Measurements from ENCODE around the gene CIPC.

The CIPC gene

DNA sequence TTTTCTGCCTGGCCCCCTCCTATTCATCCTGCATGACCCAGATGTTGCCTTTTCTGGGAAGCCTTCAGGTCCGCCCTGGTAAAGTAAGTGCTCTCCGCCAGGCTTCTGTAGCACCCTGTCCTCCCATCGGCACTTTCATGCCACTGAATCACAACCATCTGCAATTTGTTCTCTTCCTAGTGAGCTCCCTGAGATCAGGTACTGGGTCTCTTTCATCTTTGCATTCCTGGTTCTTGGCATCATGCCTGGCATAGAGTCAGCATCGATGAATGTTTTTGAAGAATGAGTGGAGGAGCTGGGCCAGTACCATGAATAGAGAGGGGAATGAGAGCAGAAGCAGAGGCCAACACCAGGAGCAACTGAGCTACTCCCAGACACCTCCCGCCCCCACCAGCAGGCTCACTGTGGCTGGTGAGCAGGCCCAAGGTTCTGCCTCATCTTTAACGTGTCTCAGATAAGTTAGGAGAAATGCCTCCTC is 30.4 kb downstream of the CIPC start:
- no peak for DNase-seq

GRCh38 chr14:77130386-77130785 is 32.3 kb downstream of the CIPC start:
- no peak for DNase-seq

DNA sequence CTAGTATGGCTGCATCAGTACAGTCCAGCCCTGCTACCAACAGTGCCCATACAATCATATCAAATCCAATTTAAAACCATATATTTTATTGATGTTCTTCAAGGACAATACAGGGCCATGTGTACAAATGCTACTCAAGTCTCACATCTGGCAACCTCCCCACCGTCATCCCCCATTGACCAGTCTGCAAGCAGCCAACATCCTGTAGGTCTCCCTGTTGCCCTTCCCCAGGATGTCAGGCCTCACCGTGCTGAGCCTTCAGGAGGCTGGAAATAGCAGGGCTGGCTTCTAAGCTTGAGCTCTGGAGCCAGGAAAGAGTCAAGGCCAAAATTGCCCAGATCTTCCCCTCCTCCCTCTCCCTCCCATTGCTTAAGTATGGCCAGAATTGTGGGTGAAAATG is 33.1 kb downstream of the CIPC start:
- no peak for DNase-seq

- no peak for DNase-seq
Measured at GRCh38 chr14:77131871-77132486, 33.9 kb downstream of the CIPC start.

- no peak for DNase-seq
Measured at GRCh38 chr14:77133720-77134338, 35.8 kb downstream of the CIPC start.

GRCh38 chr14:77139022-77139421 is 41.0 kb downstream of the CIPC start:
- no peak for DNase-seq

DNA sequence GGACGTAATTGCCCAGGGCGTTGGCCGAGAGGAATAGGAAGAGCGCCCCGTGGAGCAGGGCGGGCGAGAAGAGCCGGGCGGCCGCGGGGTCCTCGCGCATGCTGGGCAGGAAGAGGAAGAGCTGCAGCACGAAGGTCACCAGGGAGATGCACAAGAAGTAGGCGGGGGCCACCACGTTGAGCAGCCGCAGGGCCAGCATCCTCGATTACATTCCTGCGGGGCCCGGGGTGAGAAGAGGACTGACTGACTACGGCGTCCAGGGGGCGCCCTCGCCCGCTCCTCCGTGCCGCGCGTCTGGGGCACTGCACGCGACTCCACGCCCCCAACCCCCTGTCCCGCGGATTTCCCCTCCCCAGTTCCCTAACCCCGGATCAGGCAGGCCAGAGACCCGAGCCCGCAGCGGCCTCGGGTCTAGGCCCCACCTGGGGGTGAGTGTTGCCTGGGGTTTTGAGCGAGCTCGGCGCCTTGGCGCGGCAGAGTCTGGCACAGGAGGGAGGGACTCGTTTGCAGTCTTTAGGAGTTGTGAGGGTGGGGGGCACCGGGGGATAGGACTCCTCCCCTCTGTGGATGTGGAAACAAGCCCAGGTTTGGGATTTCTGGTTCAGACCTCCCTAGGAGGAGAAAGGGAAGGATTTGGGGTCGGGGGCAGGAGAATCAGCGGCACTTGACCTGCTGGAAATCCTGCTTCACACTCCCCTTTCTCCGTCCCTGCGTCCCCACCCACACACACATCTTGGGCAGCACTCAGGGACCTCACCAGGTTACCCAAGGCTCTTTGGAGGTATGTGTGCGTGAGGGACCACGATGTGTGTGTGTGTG is 41.7 kb downstream of the CIPC start:
- peak; percentile 44 for DNase-seq

GRCh38 chr14:77140359-77141213 is 42.5 kb downstream of the CIPC start:
- DNase-seq, result no peak

DNA sequence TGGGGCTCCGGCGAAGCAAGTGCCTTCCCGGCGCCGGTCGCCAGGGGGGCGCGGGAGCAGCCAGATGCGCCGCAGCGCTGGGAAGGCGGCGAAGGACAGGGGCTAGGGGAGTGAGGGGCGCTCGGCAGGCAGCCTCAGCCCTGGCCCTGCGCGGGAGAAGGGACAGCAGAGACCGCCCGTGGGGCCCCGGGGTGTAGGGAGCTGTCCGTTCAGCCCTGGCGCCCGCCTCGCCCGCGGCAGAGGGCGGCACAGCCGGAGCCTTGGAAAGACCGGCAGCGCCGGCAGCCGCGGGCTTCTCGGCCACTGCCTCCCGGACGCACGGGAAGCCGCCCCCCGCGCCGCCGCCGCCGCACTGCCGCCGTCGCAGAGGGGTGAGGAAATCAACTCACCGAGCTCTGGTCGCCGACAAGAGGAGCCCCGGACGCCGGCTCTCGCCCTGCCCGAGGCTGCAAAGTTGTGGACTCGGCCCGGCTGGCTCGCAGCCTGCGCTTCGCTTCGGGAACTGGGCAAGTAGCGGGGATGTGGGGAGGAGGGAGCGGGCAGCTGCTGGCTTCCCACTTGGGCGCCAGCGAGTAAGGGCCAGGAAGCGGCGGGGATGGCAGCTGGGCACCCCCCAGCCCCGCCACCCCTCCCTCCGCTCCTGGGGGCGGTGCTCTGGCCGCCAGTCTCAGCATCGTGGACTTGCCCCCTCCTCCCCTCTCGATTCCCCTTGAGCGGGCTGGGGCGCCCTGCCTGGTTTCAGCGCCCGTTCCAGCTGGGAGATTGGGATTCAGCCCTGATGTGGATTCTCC is 43.4 kb downstream of the CIPC start, which contains the start of gene ZDHHC22:
Gene ZDHHC22, minus strand, starts transcription at position 578 of the 791 bp plus-strand sequence. CDS start 2,053 bp downstream, outside the sequence.
- no peak for DNase-seq

- no peak for DNase-seq
Measured at GRCh38 chr14:77142005-77142800, 44.1 kb downstream of the CIPC start.

GRCh38 chr14:77143071-77143470 is 45.0 kb downstream of the CIPC start:
- no peak for DNase-seq

DNA sequence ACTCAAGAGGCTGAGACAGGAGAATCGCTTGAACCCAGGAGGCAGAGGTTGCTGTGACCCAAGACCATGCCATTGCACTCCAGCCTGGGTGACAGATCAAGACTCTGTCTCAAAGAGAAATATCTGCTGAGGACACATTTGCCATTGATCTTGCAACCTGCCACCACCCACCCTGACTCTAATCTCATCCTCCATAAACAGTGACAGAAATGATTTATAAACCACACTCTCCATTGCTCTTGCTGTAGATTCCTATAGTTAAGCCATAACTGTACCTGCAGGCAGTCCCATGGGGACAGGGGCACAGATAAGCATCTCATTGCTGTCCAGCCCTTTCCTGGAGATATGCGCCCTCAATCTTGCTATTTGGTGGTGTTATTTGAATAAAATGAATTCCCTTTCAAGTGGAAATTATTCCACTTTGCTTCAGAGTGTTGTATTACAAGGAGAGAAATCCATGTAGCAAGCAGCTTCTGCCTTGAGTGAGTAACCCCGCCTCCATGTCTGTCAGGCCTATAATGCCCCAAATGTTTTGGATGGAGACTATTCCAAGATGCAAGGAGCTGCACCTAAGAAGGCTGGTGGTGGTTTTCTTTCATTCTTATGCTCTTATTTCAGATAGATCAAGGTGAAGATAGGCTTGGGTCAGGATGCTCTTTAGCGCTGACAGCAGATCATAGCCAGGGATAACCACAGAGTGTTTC is 46.5 kb downstream of the CIPC start:
- DNase-seq, result no peak

GRCh38 chr14:77145975-77146740 is 48.1 kb downstream of the CIPC start:
- DNase-seq, result no peak

DNA sequence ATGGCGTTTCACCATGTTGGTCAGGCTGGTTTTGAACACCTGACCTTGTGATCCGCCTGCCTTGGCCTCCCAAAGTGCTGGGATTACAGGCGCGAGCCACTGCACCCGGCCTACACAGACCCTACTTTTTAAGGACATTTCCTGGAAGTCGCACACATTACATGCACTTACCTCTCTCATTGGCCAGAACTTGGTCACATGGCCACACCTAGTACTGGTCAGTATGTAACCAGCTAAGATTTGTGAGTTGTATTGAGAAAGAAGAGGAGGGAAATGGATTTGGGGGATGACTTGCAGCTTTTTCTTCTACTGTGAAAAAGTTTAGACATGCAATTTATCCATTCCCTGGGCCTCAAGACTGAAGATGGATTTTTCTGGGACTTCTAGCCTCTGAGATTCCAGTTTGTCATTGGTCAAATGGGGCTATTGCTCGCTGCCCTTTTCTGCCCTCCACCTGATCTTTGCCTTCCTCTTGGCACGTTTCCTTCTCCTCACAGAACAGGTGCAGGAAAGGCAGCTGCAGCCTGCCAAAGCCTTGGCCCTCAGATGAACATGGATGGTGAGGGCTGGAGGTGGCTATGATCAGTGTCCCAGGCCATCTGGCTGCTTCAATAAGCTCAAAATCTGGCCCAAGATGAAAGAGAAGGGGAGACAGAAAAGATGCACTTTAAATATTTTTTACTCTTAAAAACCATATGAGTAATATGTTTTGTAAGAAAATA is 50.6 kb downstream of the CIPC start:
- no peak for DNase-seq

- DNase-seq, result no peak
Measured at GRCh38 chr14:77151245-77151644, 53.2 kb downstream of the CIPC start.

DNA sequence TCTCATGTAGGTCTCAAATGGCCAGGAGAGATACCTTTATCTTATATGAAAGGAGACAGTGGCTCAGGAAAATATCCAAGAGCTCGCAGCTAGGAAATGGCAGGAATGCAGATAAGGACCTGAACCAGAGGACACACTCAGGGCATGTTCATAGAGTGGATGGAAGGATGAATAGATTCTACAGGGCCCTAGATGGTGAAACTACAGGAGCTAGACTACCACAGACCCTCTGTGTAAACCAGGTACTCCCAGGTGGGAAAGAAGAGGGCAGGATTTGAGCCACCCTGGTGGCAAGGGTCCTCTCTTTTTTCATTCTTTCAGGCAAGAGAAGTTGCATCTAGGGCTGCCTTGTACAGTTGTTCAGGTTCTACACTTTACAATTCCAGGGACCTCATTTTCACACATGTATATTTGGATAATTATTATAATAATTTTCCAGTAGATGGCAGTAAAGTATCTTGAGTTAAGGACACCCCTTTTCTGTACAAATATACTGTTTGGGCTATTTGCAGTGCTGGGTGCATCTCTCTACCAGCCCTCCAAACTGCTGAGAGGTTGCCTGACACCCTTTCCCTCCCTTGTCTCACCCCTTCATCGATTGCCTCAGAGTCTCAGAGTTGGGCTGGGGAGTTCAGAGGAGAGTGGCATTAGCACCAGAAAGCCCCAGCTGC is 54.0 kb downstream of the CIPC start:
- DNase-seq, result peak; percentile 73

GRCh38 chr14:77153802-77154201 is 55.7 kb downstream of the CIPC start:
- DNase-seq, result no peak

GRCh38 chr14:77154421-77154820 is 56.4 kb downstream of the CIPC start:
- DNase-seq, result peak; percentile 32
